ENCODE results near the gene NLRX1. TPM values are rescaled to one million over a fixed set of nuclear protein-coding genes. Genes with fewer than 3 reads are reported as not detected.

Gene NLRX1
- total RNA-seq (12.8 and 21.3 TPM in 2 replicates), polyA plus RNA-seq (5.7 and 6.6 TPM in 2 replicates), polyA minus RNA-seq (ENCODE audit: low replicate concordance) (18.2 and 18.3 TPM in 2 replicates)
- polyA plus RNA-seq (2012) = 9.1 and 10.6 TPM in 2 replicates

DNA sequence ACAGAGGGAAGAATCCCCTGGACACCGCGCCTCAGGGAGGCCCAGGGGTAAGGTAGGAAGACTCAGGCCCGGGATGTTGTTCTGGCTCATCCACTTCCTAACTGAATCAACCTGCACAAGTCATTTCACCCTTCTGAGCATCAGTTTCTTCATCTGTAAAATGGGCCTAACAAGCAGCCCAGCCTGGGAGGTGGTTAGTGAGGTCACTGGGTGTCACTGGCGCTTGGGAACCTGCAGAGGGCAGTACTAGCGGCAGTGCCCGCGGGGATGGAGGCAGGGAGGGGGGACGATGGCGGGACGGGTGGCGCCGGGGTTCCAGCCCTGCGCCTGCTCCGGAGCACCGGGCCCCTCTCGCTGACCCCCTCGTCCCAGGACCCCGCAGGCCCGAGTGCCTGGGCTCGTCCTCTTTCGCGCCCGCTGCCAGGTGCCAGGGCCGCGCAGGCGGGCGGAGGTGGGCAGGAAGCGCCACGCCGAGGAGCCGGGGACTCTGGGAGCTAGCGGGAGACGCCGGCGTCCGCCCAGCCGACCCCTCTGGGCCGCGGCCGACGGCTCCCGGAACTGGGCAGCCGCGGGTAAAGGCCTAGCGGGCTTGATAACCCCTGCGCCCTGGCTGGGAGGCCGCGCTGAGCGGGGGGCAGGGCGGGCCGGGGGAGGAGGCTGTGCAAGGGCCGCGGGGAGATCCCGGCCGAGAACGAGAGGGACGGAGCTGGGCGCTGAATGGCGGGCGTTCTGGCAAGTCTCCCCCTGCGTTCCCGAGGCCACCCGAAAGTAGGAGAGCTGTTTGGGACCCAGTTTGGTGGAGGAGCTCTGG lies at the start of gene NLRX1:
Gene NLRX1 (plus strand): TSS at position 255 of the 811 bp plus-strand sequence. CDS start 2,679 bp downstream, outside the sequence.
- Histone ChIP-seq H3K36me3 (ENCODE audit: control insufficient read depth, insufficient read depth, low read length) (no peaks in the 10 kb centered on the region), H3K27me3 (ENCODE audit: control insufficient read depth, insufficient read depth, low read length) (no peaks in the 10 kb centered on the region), H3K27ac (ENCODE audit: insufficient read depth, low read length) (peak within 1 kb of the TSS; percentile 81), H3K9me3 (ENCODE audit: control insufficient read depth, insufficient read depth, low read depth, low read length) (no peaks in the 10 kb centered on the region), H3K9ac (ENCODE audit: insufficient read depth, low read length) (peak within 1 kb of the TSS; percentile 90), H2AFZ (ENCODE audit: low read length) (peak within 1 kb of the TSS; percentile 95), H3K4me1 (ENCODE audit: control insufficient read depth, extremely low read depth, insufficient read depth, low read length) (peaks cover 2% of the 10 kb centered on the region), H3K4me2 (ENCODE audit: extremely low read depth, insufficient read depth, low read length) (peak within 1 kb of the TSS; percentile 95), H3K79me2 (ENCODE audit: control insufficient read depth, insufficient read depth, low read length) (no peaks in the 10 kb centered on the region), H3K4me3 (replicated peaks in 1 of 4; ENCODE audit: control extremely low read depth in 1 of 4, insufficient read depth in 1 of 4, low read depth in 3 of 4, low read length in 4 of 4) (peak within 1 kb of the TSS; percentile 46 to 80 (median 64)), H4K20me1 (ENCODE audit: control insufficient read depth, extremely low read depth, insufficient read depth, low read length) (no peaks in the 10 kb centered on the region)
- peak; percentile 78 to 83 for DNase-seq (ENCODE audit: low read depth in 2 of 2)
- TF ChIP-seq, protein P1, sequence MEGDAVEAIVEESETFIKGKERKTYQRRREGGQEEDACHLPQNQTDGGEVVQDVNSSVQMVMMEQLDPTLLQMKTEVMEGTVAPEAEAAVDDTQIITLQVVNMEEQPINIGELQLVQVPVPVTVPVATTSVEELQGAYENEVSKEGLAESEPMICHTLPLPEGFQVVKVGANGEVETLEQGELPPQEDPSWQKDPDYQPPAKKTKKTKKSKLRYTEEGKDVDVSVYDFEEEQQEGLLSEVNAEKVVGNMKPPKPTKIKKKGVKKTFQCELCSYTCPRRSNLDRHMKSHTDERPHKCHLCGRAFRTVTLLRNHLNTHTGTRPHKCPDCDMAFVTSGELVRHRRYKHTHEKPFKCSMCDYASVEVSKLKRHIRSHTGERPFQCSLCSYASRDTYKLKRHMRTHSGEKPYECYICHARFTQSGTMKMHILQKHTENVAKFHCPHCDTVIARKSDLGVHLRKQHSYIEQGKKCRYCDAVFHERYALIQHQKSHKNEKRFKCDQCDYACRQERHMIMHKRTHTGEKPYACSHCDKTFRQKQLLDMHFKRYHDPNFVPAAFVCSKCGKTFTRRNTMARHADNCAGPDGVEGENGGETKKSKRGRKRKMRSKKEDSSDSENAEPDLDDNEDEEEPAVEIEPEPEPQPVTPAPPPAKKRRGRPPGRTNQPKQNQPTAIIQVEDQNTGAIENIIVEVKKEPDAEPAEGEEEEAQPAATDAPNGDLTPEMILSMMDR (conservative IDR thresholded peaks at IDR 0.05 in 1 of 2, IDR thresholded peaks at IDR 0.05 in 1 of 2; ENCODE audit: low read depth in 1 of 2, low read length in 2 of 2) = peak; percentile 84 to 90
- no peak for TF ChIP-seq EZH2 (IDR thresholded peaks at IDR 0.05; ENCODE audit: low read length, missing control alignments)

DNA sequence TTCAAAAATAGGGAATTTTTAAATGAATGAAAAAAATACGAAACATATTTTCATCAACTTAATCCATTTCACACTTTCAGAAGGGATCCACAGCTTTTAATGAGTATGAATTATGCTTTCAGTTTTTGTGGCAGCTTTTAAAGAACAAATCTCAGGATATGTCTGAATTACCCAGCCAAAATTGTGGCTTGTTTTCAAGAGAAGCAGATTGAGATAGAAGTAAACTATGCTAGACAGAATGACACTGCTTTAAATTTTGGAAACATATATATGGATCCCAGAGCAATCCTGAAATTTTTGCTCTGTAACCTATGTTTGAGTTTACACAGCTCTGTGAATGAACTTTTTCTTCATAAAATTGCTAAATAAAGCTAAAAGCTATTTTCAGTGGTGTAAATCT lies 49.6 kb upstream of the NLRX1 start:
- Histone ChIP-seq H3K36me3 (ENCODE audit: control insufficient read depth, insufficient read depth, low read length) (peaks cover 4% of the 10 kb centered on the region), H3K4me2 (ENCODE audit: extremely low read depth, insufficient read depth, low read length) (no peak overlapping the region), H3K27me3 (ENCODE audit: control insufficient read depth, insufficient read depth, low read length) (no peaks in the 10 kb centered on the region), H2AFZ (ENCODE audit: low read length) (no peak overlapping the region), H3K4me1 (ENCODE audit: control insufficient read depth, extremely low read depth, insufficient read depth, low read length) (peaks cover 10% of the 10 kb centered on the region), H4K20me1 (ENCODE audit: control insufficient read depth, extremely low read depth, insufficient read depth, low read length) (no peaks in the 10 kb centered on the region), H3K27ac (ENCODE audit: insufficient read depth, low read length) (no peak overlapping the region), H3K4me3 (replicated peaks in 1 of 4; ENCODE audit: control extremely low read depth in 1 of 4, insufficient read depth in 1 of 4, low read depth in 3 of 4, low read length in 4 of 4) (no peak overlapping the region), H3K79me2 (ENCODE audit: control insufficient read depth, insufficient read depth, low read length) (peaks cover 18% of the 10 kb centered on the region), H3K9me3 (ENCODE audit: control insufficient read depth, insufficient read depth, low read depth, low read length) (no peaks in the 10 kb centered on the region), H3K9ac (ENCODE audit: insufficient read depth, low read length) (no peak overlapping the region)
- TF ChIP-seq EZH2 (IDR thresholded peaks at IDR 0.05; ENCODE audit: low read length, missing control alignments) = no peak
- TF ChIP-seq, protein P1 (conservative IDR thresholded peaks at IDR 0.05 in 1 of 2, IDR thresholded peaks at IDR 0.05 in 1 of 2; ENCODE audit: low read depth in 1 of 2, low read length in 2 of 2) = no peak
- DNase-seq (ENCODE audit: low read depth in 2 of 2) = no peak

DNA sequence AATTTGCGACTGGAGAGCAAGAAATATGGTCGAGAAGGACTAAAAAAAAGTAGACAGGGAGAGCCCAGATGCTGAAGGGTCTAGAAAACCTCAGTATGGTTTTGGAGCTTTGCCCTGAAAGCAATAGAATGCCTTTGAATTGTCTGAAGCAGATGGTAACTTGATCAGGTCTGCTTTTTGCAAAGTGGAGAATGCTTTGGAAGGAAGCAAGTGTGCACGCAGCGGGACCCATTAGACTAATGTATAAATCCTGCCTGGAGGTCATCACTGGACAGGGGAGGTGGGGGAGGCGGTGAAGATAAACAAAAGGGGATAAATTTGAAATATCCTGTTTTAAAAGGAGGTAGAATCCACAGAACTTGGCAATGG lies 47.9 kb upstream of the NLRX1 start:
- Histone ChIP-seq H3K4me2 (ENCODE audit: extremely low read depth, insufficient read depth, low read length) (peak overlapping the region; percentile 95), H3K27me3 (ENCODE audit: control insufficient read depth, insufficient read depth, low read length) (no peaks in the 10 kb centered on the region), H3K4me3 (replicated peaks in 1 of 4; ENCODE audit: control extremely low read depth in 1 of 4, insufficient read depth in 1 of 4, low read depth in 3 of 4, low read length in 4 of 4) (peak overlapping the region; percentile 64 to 80 (median 72)), H4K20me1 (ENCODE audit: control insufficient read depth, extremely low read depth, insufficient read depth, low read length) (no peaks in the 10 kb centered on the region), H3K79me2 (ENCODE audit: control insufficient read depth, insufficient read depth, low read length) (peaks cover 18% of the 10 kb centered on the region), H3K9me3 (ENCODE audit: control insufficient read depth, insufficient read depth, low read depth, low read length) (no peaks in the 10 kb centered on the region), H3K4me1 (ENCODE audit: control insufficient read depth, extremely low read depth, insufficient read depth, low read length) (peaks cover 10% of the 10 kb centered on the region), H3K27ac (ENCODE audit: insufficient read depth, low read length) (peak overlapping the region; percentile 84), H3K36me3 (ENCODE audit: control insufficient read depth, insufficient read depth, low read length) (peaks cover 5% of the 10 kb centered on the region), H2AFZ (ENCODE audit: low read length) (peak overlapping the region; percentile 86), H3K9ac (ENCODE audit: insufficient read depth, low read length) (peak overlapping the region; percentile 65)
- DNase-seq (ENCODE audit: low read depth in 2 of 2) = peak; percentile 69 to 78
- TF ChIP-seq EZH2 (IDR thresholded peaks at IDR 0.05; ENCODE audit: low read length, missing control alignments) = no peak
- TF ChIP-seq, protein P1 (conservative IDR thresholded peaks at IDR 0.05 in 1 of 2, IDR thresholded peaks at IDR 0.05 in 1 of 2; ENCODE audit: low read depth in 1 of 2, low read length in 2 of 2) = no peak
